ENCODE data around the gene CLIC3. TPM values are rescaled to one million over a fixed set of nuclear protein-coding genes. Genes with fewer than 3 reads are reported as not detected.

Gene CLIC3
- total and polyA plus RNA-seq, 10 donors: 2.9 to 10.7 (median 5.4) TPM

GRCh38 chr9:137019891-137020683 lies 23.7 kb upstream of the CLIC3 start:
- TF ChIP-seq, protein P1, sequence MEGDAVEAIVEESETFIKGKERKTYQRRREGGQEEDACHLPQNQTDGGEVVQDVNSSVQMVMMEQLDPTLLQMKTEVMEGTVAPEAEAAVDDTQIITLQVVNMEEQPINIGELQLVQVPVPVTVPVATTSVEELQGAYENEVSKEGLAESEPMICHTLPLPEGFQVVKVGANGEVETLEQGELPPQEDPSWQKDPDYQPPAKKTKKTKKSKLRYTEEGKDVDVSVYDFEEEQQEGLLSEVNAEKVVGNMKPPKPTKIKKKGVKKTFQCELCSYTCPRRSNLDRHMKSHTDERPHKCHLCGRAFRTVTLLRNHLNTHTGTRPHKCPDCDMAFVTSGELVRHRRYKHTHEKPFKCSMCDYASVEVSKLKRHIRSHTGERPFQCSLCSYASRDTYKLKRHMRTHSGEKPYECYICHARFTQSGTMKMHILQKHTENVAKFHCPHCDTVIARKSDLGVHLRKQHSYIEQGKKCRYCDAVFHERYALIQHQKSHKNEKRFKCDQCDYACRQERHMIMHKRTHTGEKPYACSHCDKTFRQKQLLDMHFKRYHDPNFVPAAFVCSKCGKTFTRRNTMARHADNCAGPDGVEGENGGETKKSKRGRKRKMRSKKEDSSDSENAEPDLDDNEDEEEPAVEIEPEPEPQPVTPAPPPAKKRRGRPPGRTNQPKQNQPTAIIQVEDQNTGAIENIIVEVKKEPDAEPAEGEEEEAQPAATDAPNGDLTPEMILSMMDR (IDR thresholded peaks at IDR 0.05 in 8 of 11, conservative IDR thresholded peaks at IDR 0.05 in 3 of 11): no peak
- TF ChIP-seq POLR2AphosphoS5 (IDR thresholded peaks at IDR 0.05) (no peak), POLR2A (IDR thresholded peaks at IDR 0.05) (no peak)
- 90 to 95% (median 94%) methylated on average over 28 to 34 of the region's 34 CpGs for WGBS, 5 donors

GRCh38 chr9:137018761-137019559 lies 22.6 kb upstream of the CLIC3 start:
- 85 to 93% (median 90%) methylated on average over 32 to 36 of the region's 36 CpGs for WGBS, 5 donors
- intact Hi-C loops (cut with DNase I; ENCODE audit: low total_unique reads): no loop called here
- DNase-seq: no peak

More at GRCh38 chr9:137019891-137020683, 23.7 kb upstream of the CLIC3 start:
- H3K36me3 ChIP-seq: peaks cover 0 to 69% (median 32%) of the 10 kb centered on the region in 6 donors
- peaks cover 0 to 36% (median 13%) of the 10 kb centered on the region in 6 donors for H3K4me1 ChIP-seq
- H3K4me3 ChIP-seq: no peak overlapping the region
- no peak overlapping the region for H3K27ac ChIP-seq
- H3K9me3 ChIP-seq: no peaks in the 10 kb centered on the region
- no peaks in the 10 kb centered on the region for H3K27me3 ChIP-seq (replicated peaks in 1 of 7)
- DNase-seq: no peak
- intact Hi-C loops (cut with DNase I; ENCODE audit: low total_unique reads): no loop called here

DNA sequence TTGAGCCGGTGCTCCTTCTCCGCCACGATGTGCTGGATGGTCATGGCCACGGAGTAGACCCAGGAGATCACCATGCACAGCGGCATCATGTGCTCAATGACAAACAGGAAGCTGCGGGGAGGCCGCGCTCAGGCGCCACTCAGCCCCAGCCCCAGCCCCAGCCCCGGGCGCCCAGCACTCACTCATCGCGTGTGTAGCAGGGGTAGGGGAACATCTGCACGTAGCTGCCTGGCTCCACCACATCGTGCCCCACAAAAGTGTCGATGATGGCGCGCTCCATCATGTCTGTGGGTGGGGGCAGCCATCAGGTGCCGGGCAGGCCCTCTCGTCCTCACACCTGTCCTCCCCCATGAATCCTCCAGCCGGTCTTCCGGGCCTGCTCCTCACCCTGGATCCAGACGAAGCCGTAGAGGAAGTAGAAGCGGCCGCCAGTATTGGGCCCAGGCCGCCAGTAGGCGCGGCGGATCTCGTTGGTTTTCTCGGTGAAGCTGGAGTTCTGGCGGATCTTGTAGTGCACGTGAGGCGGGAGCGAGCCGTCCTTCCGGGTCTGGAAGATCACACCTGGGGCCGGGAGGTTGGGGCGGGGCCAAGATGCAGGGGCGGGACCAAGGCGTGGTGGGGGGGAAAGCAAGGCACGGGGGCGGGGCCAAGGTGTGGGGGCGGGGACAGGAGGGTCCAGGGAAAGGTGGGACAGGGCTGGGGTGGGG lies 21.6 kb upstream of the CLIC3 start:
- 89 to 96% (median 92%) methylated on average over 32 to 45 of the region's 45 CpGs for WGBS, 5 donors

More at GRCh38 chr9:137018761-137019559, 22.6 kb upstream of the CLIC3 start:
- H3K4me1 ChIP-seq: peaks cover 0 to 25% (median 9%) of the 10 kb centered on the region in 6 donors
- H3K9me3 ChIP-seq: no peaks in the 10 kb centered on the region
- TF ChIP-seq POLR2A (IDR thresholded peaks at IDR 0.05): no peak
- TF ChIP-seq POLR2AphosphoS5 (IDR thresholded peaks at IDR 0.05): no peak
- TF ChIP-seq, protein P1 (IDR thresholded peaks at IDR 0.05 in 8 of 11, conservative IDR thresholded peaks at IDR 0.05 in 3 of 11): no peak
- peaks cover 0 to 80% (median 43%) of the 10 kb centered on the region in 6 donors for H3K36me3 ChIP-seq
- H3K27ac ChIP-seq: no peak overlapping the region
- H3K27me3 ChIP-seq (replicated peaks in 1 of 7): no peaks in the 10 kb centered on the region
- no peak overlapping the region for H3K4me3 ChIP-seq

DNA sequence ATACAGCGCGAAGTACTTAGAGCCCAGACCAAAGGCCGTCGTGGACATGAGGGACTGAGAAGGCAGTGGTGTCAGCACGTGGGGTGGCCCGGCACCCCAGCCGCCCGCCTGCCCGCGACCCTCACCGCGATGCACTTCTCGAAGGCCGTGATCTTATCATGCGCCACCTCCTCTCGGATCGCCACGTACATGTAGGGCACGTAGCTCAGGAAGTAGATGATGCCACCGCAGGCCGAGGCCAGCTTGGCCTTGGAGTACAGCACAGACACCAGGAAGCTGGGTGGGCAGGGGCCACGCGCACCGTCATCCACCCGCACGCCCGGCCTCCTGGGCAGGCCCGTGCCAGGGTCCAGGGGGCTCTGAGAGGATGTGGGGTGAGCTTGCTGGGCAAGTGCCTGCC lies 20.7 kb upstream of the CLIC3 start:
- H3K27me3 ChIP-seq (replicated peaks in 1 of 7): no peaks in the 10 kb centered on the region
- H3K4me3 ChIP-seq: no peak overlapping the region
- no peaks in the 10 kb centered on the region for H3K9me3 ChIP-seq
- no peak overlapping the region for H3K27ac ChIP-seq
- H3K4me1 ChIP-seq: peaks cover 0 to 6% (median 0%) of the 10 kb centered on the region in 6 donors
- intact Hi-C loops (cut with DNase I; ENCODE audit: low total_unique reads): no loop called here
- no peak for DNase-seq
- WGBS, 5 donors: 89 to 98% (median 91%) methylated on average over 9 to 28 of the region's 28 CpGs
- H3K36me3 ChIP-seq: peaks cover 0 to 93% (median 59%) of the 10 kb centered on the region in 6 donors
- TF ChIP-seq POLR2AphosphoS5 (IDR thresholded peaks at IDR 0.05) (peak in 1 of 3 donors; percentile 16), POLR2A (IDR thresholded peaks at IDR 0.05) (no peak)
- TF ChIP-seq, protein P1 (IDR thresholded peaks at IDR 0.05 in 8 of 11, conservative IDR thresholded peaks at IDR 0.05 in 3 of 11): no peak

More for the DNA sequence above, 21.6 kb upstream of the CLIC3 start:
- Histone ChIP-seq H3K27ac (no peak overlapping the region), H3K9me3 (no peaks in the 10 kb centered on the region), H3K27me3 (replicated peaks in 1 of 7) (no peaks in the 10 kb centered on the region), H3K4me3 (no peak overlapping the region), H3K36me3 (peaks cover 0 to 90% (median 50%) of the 10 kb centered on the region in 6 donors), H3K4me1 (peaks cover 0 to 15% (median 4%) of the 10 kb centered on the region in 6 donors)
- TF ChIP-seq POLR2A (IDR thresholded peaks at IDR 0.05) (no peak), POLR2AphosphoS5 (IDR thresholded peaks at IDR 0.05) (no peak)
- intact Hi-C loops (cut with DNase I; ENCODE audit: low total_unique reads): no loop called here
- no peak for DNase-seq

All from spleen (tissue), 11 donors.